Measurements from ENCODE around the gene PRKAG3. TPM values are rescaled to one million over a fixed set of nuclear protein-coding genes. Genes with fewer than 3 reads are reported as not detected.

The PRKAG3 gene
- total and polyA plus RNA-seq, 2 donors (not counting 1 experiment from before 2014, with no cell fraction given), result not detected

GRCh38 chr2:218859556-218859987 lies 28.0 kb upstream of the PRKAG3 start, which contains the start of gene WNT6:
TSS of gene WNT6 (plus strand) at chr2:218859805. CDS start at chr2:218860038, 233 bp downstream.
- DNase-seq (no peak), ATAC-seq (ENCODE audit: low read depth) (peak; percentile 40)
- TF ChIP-seq EZH2 (IDR thresholded peaks at IDR 0.05; ENCODE audit: borderline replicate concordance, insufficient read depth, low read depth, low read length, poor library complexity, severe bottlenecking), result no peak
- TF ChIP-seq CTCF (IDR thresholded peaks at IDR 0.05), result no peak
- Histone ChIP-seq H3K9ac (ENCODE audit: low read length) (peak within 1 kb of the TSS; percentile 42), H3K4me2 (replicated peaks; ENCODE audit: low read depth, low read length, poor library complexity, severe bottlenecking) (peak within 1 kb of the TSS; percentile 81), H3K4me3 (ENCODE audit: control extremely low read depth in 1 of 5, extremely low read depth in 1 of 5, insufficient read depth in 1 of 5, low read depth in 2 of 5, low read length in 4 of 5) (peak within 1 kb of the TSS in 3 of 5 experiments; percentile 11 to 49 (median 30)), H3K27me3 (replicated peaks in 1 of 4; ENCODE audit: control extremely low read depth in 1 of 4, control insufficient read depth in 3 of 4, insufficient read depth in 4 of 4, low read length in 3 of 4) (peaks cover 0 to 92% (median 52%) of the 10 kb centered on the region in 4 experiments), H3K79me2 (ENCODE audit: control insufficient read depth, insufficient read depth, low read length) (no peaks in the 10 kb centered on the region), H4K20me1 (ENCODE audit: control insufficient read depth, insufficient read depth, low read length, poor library complexity, severe bottlenecking) (no peaks in the 10 kb centered on the region), H2AFZ (ENCODE audit: insufficient read depth, low read depth, low read length, poor library complexity, severe bottlenecking) (peak within 1 kb of the TSS; percentile 26), H3K4me1 (ENCODE audit: control insufficient read depth in 2 of 2, insufficient read depth in 2 of 2, low read length in 2 of 2) (peaks cover 23 to 36% of the 10 kb centered on the region in 2 donors), H3K36me3 (replicated peaks in 1 of 2; ENCODE audit: control extremely low read depth in 1 of 2, control insufficient read depth in 1 of 2, extremely low read depth in 1 of 2, insufficient read depth in 2 of 2, low read length in 1 of 2) (no peaks in the 10 kb centered on the region), H3K27ac (ENCODE audit: low read length in 2 of 2) (no peak within 1 kb of the TSS), H3K9me3 (ENCODE audit: control extremely low read depth in 1 of 3, control insufficient read depth in 2 of 3, insufficient read depth in 1 of 3, low read length in 2 of 3) (peaks cover 0 to 17% (median 0%) of the 10 kb centered on the region in 3 donors)
- 3% methylated on average over 56 of the region's 64 CpGs for WGBS (ENCODE audit: insufficient coverage)
- H3K27me3 Mint-ChIP-seq, result peaks cover 78% of the 10 kb centered on the region
- peaks cover 21% of the 10 kb centered on the region for H3K4me1 Mint-ChIP-seq
- CTCF ChIA-PET, result interaction anchor here (1.7 to 10.3 kb wide), 3 partner anchors 17 to 39 kb away, joined by 6 to 129 read pairs (median 26); partner anchors contain the start of gene WNT10A
- POLR2A ChIA-PET, result interaction anchor here (1.3 kb wide), 1 partner anchor 11 kb away, joined by 3 read pairs; no protein-coding TSS in a partner anchor
- peak within 1 kb of the TSS; percentile 78 for H3K4me3 Mint-ChIP-seq
- no peak within 1 kb of the TSS for H3K27ac Mint-ChIP-seq
- no peaks in the 10 kb centered on the region for H3K9me3 Mint-ChIP-seq (ENCODE audit: insufficient read depth)
- intact Hi-C loops (cut with micrococcal nuclease), result no loop called here

All from B cell (primary cell).